Right lobe of liver (tissue), 6 donors: Measurements from ENCODE around the gene CYYR1. TPM values are rescaled to one million over a fixed set of nuclear protein-coding genes. Genes with fewer than 3 reads are reported as not detected.

Source experiments
- ATAC-seq, 4 donors: fragments of 200-7000 bp; cut with Tn5 transposase; one replicate each; pipeline ENCODE4 v1.9.1; 2020; ENCODE audit warnings: mild to moderate bottlenecking in 4 of 4, moderate library complexity in 4 of 4
- DNase-seq, 3 donors: peaks; one replicate each; pipeline ENCODE4 v3.0.0-alpha.2; 2020
- H3K27ac ChIP-seq, 3 donors: fragments of 200-600 bp; one replicate each; pipeline ENCODE4 v1.8.0; 2022
- H3K27me3 ChIP-seq, 2 donors: fragments of 200-600 bp; one replicate each; pipeline ENCODE4 v1.8.0; 2022
- H3K36me3 ChIP-seq, 4 donors: fragments of 200-600 bp; sonication (generic) in 1 of 4; one replicate each; pipeline versions ENCODE4 v1.5.1 to v1.8.0; 2017 to 2022; ENCODE audit warnings: control low read depth in 1 of 4
- H3K4me1 ChIP-seq, 4 donors: fragments of 200-600 bp; sonication (generic) in 1 of 4; one replicate each; pipeline versions ENCODE4 v1.5.1 to v1.8.0; 2017 to 2022; ENCODE audit warnings: control low read depth in 1 of 4
- H3K4me3 ChIP-seq, 3 donors: fragments of 200-600 bp; one replicate each; pipeline ENCODE4 v1.8.0; 2022
- H3K9me3 ChIP-seq, 4 donors: fragments of 200-600 bp; sonication (generic) in 1 of 4; one replicate each; pipeline versions ENCODE4 v1.5.1 to v1.8.0; 2017 to 2022; ENCODE audit warnings: control low read depth in 1 of 4
- CTCF ChIP-seq, 4 donors: fragments of 200-600 bp in 3 of 4; fragments of 450-650 bp in 1 of 4; IDR thresholded peaks; one replicate each; pipeline versions ENCODE4 v1.5.1 to v1.8.0; 2016 to 2022; ENCODE audit warnings: antibody characterized with exemption in 4 of 4, mild to moderate bottlenecking in 2 of 4
- POLR2A ChIP-seq: fragments of 450-650 bp; IDR thresholded peaks from one replicate; pipeline ENCODE4 v1.6.1; 2017; ENCODE audit warnings: antibody characterized with exemption, mild to moderate bottlenecking
- WGBS: methylation state at CpG from one replicate; pipeline ENCODE4 v1.1.6; 2018; ENCODE audit warnings: low coverage, low lambda C conversion rate; ENCODE audit not compliant: insufficient coverage; ENCODE audit errors: missing lambda C conversion rate; 5-methylcytosine and 5-hydroxymethylcytosine counted together
- intact Hi-C, 2 donors: fragments of 100-400 bp; cut with DNase I; formaldehyde crosslinking; loops; one replicate each; pipeline versions ENCODE4 v1.11.2 to v1.14.1; 2022
- total RNA-seq, 6 experiments: library from RNA; depleted of rRNA in 2 of 6; stranded (reverse); fragments of >200 nt in 2 of 6; fragmentation: NEBNext Ultra II Directional in 3 of 6; extraction: Animal tissue kit (Norgen Biotek cat#: 25700) in 3 of 6; gene quantifications; one replicate each; pipeline versions ENCODE4 v1.1.0 to v1.2.4, GENCODE V29; 2016 to 2023
- donor health status: DM: no; HTN: yes; CAD: no.
- donor health status: DM: no; HTN: no; CAD: no.
- donor health status: DM: no; HTN: no; CAD: no.
- donor health status: DM: no; HTN: yes; CAD: no.
- donor health status: DM: no; HTN: yes; CAD: no.

CYYR1 gene
- total RNA-seq, 6 experiments from 2014 or later = 1.4 to 3.3 (median 2.0) TPM

- H3K27ac ChIP-seq = no peak overlapping the region
- WGBS = 16% methylated on average over 4 of the region's 4 CpGs
- TF ChIP-seq POLR2A (no peak), CTCF (IDR thresholded peaks at IDR 0.05) (no peak)
- intact Hi-C loops = no loop called here
- H3K9me3 ChIP-seq = no peaks in the 10 kb centered on the region
- H3K4me1 ChIP-seq = no peaks in the 10 kb centered on the region
- H3K27me3 ChIP-seq = no peaks in the 10 kb centered on the region
- H3K36me3 ChIP-seq = no peaks in the 10 kb centered on the region
- H3K4me3 ChIP-seq = no peak overlapping the region
- ATAC-seq (no peak), DNase-seq (no peak)
Measured at GRCh38 chr21:26534517-26534916, 38.6 kb downstream of the CYYR1 start.

- ATAC-seq (no peak), DNase-seq (no peak)
- H3K27ac ChIP-seq = no peak overlapping the region
- no peak overlapping the region for H3K4me3 ChIP-seq
- no peaks in the 10 kb centered on the region for H3K9me3 ChIP-seq
- no peaks in the 10 kb centered on the region for H3K36me3 ChIP-seq
- TF ChIP-seq POLR2A = no peak
- TF ChIP-seq CTCF (IDR thresholded peaks at IDR 0.05) = no peak
- H3K27me3 ChIP-seq = no peaks in the 10 kb centered on the region
- WGBS = 8% methylated on average over 2 of the region's 2 CpGs
- intact Hi-C loops = no loop called here
- H3K4me1 ChIP-seq = no peaks in the 10 kb centered on the region
Measured at GRCh38 chr21:26532208-26532607, 40.9 kb downstream of the CYYR1 start.

- DNase-seq (no peak), ATAC-seq (no peak)
- Histone ChIP-seq H3K27ac (no peak overlapping the region), H3K4me1 (no peaks in the 10 kb centered on the region), H3K4me3 (no peak overlapping the region), H3K9me3 (no peaks in the 10 kb centered on the region), H3K36me3 (no peaks in the 10 kb centered on the region), H3K27me3 (no peaks in the 10 kb centered on the region)
- no peak for TF ChIP-seq POLR2A
- no peak for TF ChIP-seq CTCF (IDR thresholded peaks at IDR 0.05)
- intact Hi-C loops = no loop called here
- WGBS = 64% methylated on average over 1 of the region's 1 CpG
Measured at GRCh38 chr21:26529526-26529925, 43.6 kb downstream of the CYYR1 start.

GRCh38 chr21:26528882-26529281 lies 44.2 kb downstream of the CYYR1 start:
- no peak for TF ChIP-seq POLR2A
- no peak overlapping the region for H3K4me3 ChIP-seq
- no peaks in the 10 kb centered on the region for H3K4me1 ChIP-seq
- intact Hi-C loops = no loop called here
- H3K36me3 ChIP-seq = no peaks in the 10 kb centered on the region
- H3K27ac ChIP-seq = no peak overlapping the region
- H3K27me3 ChIP-seq = no peaks in the 10 kb centered on the region
- H3K9me3 ChIP-seq = no peaks in the 10 kb centered on the region
- no peak for DNase-seq
- ATAC-seq = no peak

- Histone ChIP-seq H3K9me3 (no peaks in the 10 kb centered on the region), H3K27ac (no peak overlapping the region), H3K4me1 (no peaks in the 10 kb centered on the region), H3K36me3 (no peaks in the 10 kb centered on the region), H3K27me3 (no peaks in the 10 kb centered on the region), H3K4me3 (no peak overlapping the region)
- intact Hi-C loops = no loop called here
- ATAC-seq (no peak), DNase-seq (no peak)
- 34% methylated on average over 7 of the region's 7 CpGs for WGBS
- TF ChIP-seq CTCF (IDR thresholded peaks at IDR 0.05) = no peak
- TF ChIP-seq POLR2A = no peak
Measured at GRCh38 chr21:26522704-26523103, 50.4 kb downstream of the CYYR1 start.
